Muscle of arm (tissue), 12 donors: ENCODE data around the gene ECI1. TPM values are rescaled to one million over a fixed set of nuclear protein-coding genes. Genes with fewer than 3 reads are reported as not detected.

Experiments used
- DNase-seq: peaks from one replicate; pipeline ENCODE4 v3.0.0-alpha.2; 2013
- polyA plus RNA-seq, 12 donors: library from polyadenylated mRNA; unstranded; fragments of 120-200 nt; gene quantifications; one replicate each; pipeline ENCODE4 v1.2.1, GENCODE V29; 2013; ENCODE audit not compliant: insufficient read length in 12 of 12

ECI1 gene
- polyA plus RNA-seq, 12 donors: 27.7 to 56.2 (median 43.9) TPM; not detected in 1

GRCh38 chr16:2199095-2199494, 52.3 kb downstream of the ECI1 start:
- DNase-seq: no peak

GRCh38 chr16:2198283-2198682, 53.1 kb downstream of the ECI1 start:
- no peak for DNase-seq

GRCh38 chr16:2197765-2198164, 53.6 kb downstream of the ECI1 start:
- no peak for DNase-seq

GRCh38 chr16:2196981-2197511, 54.3 kb downstream of the ECI1 start:
- no peak for DNase-seq

- no peak for DNase-seq
Measured at GRCh38 chr16:2196162-2196980, 55.0 kb downstream of the ECI1 start, which contains the start of gene CASKIN1. TSS of gene CASKIN1 (minus strand) at chr16:2196605. CDS start at chr16:2196432, 173 bp downstream.

GRCh38 chr16:2195322-2196161, 55.8 kb downstream of the ECI1 start:
- DNase-seq: no peak

GRCh38 chr16:2194852-2195321, 56.5 kb downstream of the ECI1 start:
- peak; percentile 25 for DNase-seq

GRCh38 chr16:2194166-2194834, 57.1 kb downstream of the ECI1 start:
- peak; percentile 36 for DNase-seq

- no peak for DNase-seq
Measured at GRCh38 chr16:2191446-2191706, 60.0 kb downstream of the ECI1 start.

GRCh38 chr16:2190659-2191445, 60.5 kb downstream of the ECI1 start:
- no peak for DNase-seq

- no peak for DNase-seq
Measured at GRCh38 chr16:2190002-2190658, 61.3 kb downstream of the ECI1 start.

Other genes with a start within 250 kb of the ECI1 start
- gene ZNF598, start 241.8 kb downstream of the ECI1 start, polyA plus RNA-seq: 10 to 100 TPM in 11 of 12 donors, not detected in 1; 13.6 to 32.2 (median 18.6) TPM
- 1 to 10 TPM in 8 of 12 donors, under 1 TPM in 2, not detected in 2; 0.56 to 3.1 (median 1.5) TPM for gene NPW, start 231.8 kb downstream of the ECI1 start, polyA plus RNA-seq
- gene NHERF2, start 224.7 kb downstream of the ECI1 start, polyA plus RNA-seq: 10 to 100 TPM in 11 of 12 donors, not detected in 1; 26.8 to 55.1 (median 36.1) TPM
- gene NTHL1, start 203.8 kb downstream of the ECI1 start, polyA plus RNA-seq: 10 to 100 TPM in 7 of 12 donors, 1 to 10 TPM in 4, not detected in 1; 8.4 to 35.5 (median 10.6) TPM
- gene TSC2, start 203.6 kb downstream of the ECI1 start, polyA plus RNA-seq: 1,000 to 10,000 TPM in 1 of 12 donors, 100 to 1,000 TPM in 1, 10 to 100 TPM in 10; 62.0 to 1,357 (median 75.2) TPM
- gene PKD1, start 115.7 kb downstream of the ECI1 start, polyA plus RNA-seq: 100 to 1,000 TPM in 7 of 12 donors, 10 to 100 TPM in 4, not detected in 1; 85.8 to 199 (median 121) TPM
- 1 to 10 TPM in 3 of 12 donors, under 1 TPM in 7, not detected in 2; 0.27 to 1.9 (median 0.78) TPM for gene RAB26, start 103.0 kb downstream of the ECI1 start, polyA plus RNA-seq
- 10 to 100 TPM in 11 of 12 donors, not detected in 1; 28.9 to 60.7 (median 45.0) TPM for gene TRAF7, start 95.8 kb downstream of the ECI1 start, polyA plus RNA-seq
- gene CASKIN1, start 55.0 kb downstream of the ECI1 start, polyA plus RNA-seq: 1 to 10 TPM in 10 of 12 donors, not detected in 2; 1.3 to 4.1 (median 2.1) TPM
- 10 to 100 TPM in 11 of 12 donors, not detected in 1; 26.6 to 47.2 (median 30.3) TPM for gene MLST8, start 46.1 kb downstream of the ECI1 start, polyA plus RNA-seq
- gene BRICD5, start 40.7 kb downstream of the ECI1 start, polyA plus RNA-seq: 10 to 100 TPM in 1 of 12 donors, 1 to 10 TPM in 10, not detected in 1; 3.2 to 14.8 (median 5.2) TPM
- gene PGP, start 36.7 kb downstream of the ECI1 start, polyA plus RNA-seq: 10 to 100 TPM in 10 of 12 donors, 1 to 10 TPM in 1, not detected in 1; 8.8 to 25.3 (median 12.4) TPM
- 10 to 100 TPM in 10 of 12 donors, 1 to 10 TPM in 1, not detected in 1; 9.7 to 19.9 (median 11.6) TPM for gene E4F1, start 28.0 kb downstream of the ECI1 start, polyA plus RNA-seq
- gene DNASE1L2, start 15.1 kb downstream of the ECI1 start, polyA plus RNA-seq: under 1 TPM in 10 of 12 donors, not detected in 2; 0.47 to 1.00 (median 0.72) TPM
- 100 to 1,000 TPM in 11 of 12 donors, not detected in 1; 151 to 206 (median 167) TPM for gene RNPS1, start 16.5 kb upstream of the ECI1 start, polyA plus RNA-seq
- gene ABCA3, start 89.1 kb upstream of the ECI1 start, polyA plus RNA-seq: 10 to 100 TPM in 11 of 12 donors, not detected in 1; 12.3 to 24.2 (median 14.4) TPM
- gene CCNF, start 177.9 kb upstream of the ECI1 start, polyA plus RNA-seq: 1 to 10 TPM in 11 of 12 donors, not detected in 1; 3.3 to 9.5 (median 6.5) TPM
- gene TEDC2, start 208.5 kb upstream of the ECI1 start, polyA plus RNA-seq: 1 to 10 TPM in 11 of 12 donors, not detected in 1; 3.2 to 8.4 (median 4.3) TPM
- gene NTN3, start 219.7 kb upstream of the ECI1 start, polyA plus RNA-seq: 1 to 10 TPM in 11 of 12 donors, not detected in 1; 1.2 to 5.6 (median 2.2) TPM
- gene TBC1D24, start 223.5 kb upstream of the ECI1 start, polyA plus RNA-seq: 10 to 100 TPM in 10 of 12 donors, 1 to 10 TPM in 1, not detected in 1; 9.8 to 31.6 (median 19.9) TPM